ENCODE data around the gene LCN9.

LCN9 gene

GRCh38 chr9:135699440-135699839 is 36.3 kb downstream of the LCN9 start, which contains the start of gene SOHLH1:
SOHLH1 (minus strand) TSS chr9:135699481; CDS start chr9:135699467, 14 bp downstream.
- H3K27me3 ChIP-seq (ENCODE audit: insufficient read depth, poor library complexity, severe bottlenecking) = peaks cover 8% of the 10 kb centered on the region
- no peak within 1 kb of the TSS for H3K4me3 ChIP-seq (replicated peaks; ENCODE audit: insufficient read depth, low read length)
- no peak for DNase-seq (ENCODE audit: low read depth in 1 of 2, low spot score in 1 of 2)
- no peak within 1 kb of the TSS for H3K27ac ChIP-seq (replicated peaks)
- TF ChIP-seq SPI1 (IDR thresholded peaks at IDR 0.05; ENCODE audit: borderline replicate concordance, low read depth) (no peak), POLR2AphosphoS5 (IDR thresholded peaks at IDR 0.05; ENCODE audit: low read depth) (no peak), GABPA (IDR thresholded peaks at IDR 0.05; ENCODE audit: low read depth) (no peak)
- TF ChIP-seq, protein P1, sequence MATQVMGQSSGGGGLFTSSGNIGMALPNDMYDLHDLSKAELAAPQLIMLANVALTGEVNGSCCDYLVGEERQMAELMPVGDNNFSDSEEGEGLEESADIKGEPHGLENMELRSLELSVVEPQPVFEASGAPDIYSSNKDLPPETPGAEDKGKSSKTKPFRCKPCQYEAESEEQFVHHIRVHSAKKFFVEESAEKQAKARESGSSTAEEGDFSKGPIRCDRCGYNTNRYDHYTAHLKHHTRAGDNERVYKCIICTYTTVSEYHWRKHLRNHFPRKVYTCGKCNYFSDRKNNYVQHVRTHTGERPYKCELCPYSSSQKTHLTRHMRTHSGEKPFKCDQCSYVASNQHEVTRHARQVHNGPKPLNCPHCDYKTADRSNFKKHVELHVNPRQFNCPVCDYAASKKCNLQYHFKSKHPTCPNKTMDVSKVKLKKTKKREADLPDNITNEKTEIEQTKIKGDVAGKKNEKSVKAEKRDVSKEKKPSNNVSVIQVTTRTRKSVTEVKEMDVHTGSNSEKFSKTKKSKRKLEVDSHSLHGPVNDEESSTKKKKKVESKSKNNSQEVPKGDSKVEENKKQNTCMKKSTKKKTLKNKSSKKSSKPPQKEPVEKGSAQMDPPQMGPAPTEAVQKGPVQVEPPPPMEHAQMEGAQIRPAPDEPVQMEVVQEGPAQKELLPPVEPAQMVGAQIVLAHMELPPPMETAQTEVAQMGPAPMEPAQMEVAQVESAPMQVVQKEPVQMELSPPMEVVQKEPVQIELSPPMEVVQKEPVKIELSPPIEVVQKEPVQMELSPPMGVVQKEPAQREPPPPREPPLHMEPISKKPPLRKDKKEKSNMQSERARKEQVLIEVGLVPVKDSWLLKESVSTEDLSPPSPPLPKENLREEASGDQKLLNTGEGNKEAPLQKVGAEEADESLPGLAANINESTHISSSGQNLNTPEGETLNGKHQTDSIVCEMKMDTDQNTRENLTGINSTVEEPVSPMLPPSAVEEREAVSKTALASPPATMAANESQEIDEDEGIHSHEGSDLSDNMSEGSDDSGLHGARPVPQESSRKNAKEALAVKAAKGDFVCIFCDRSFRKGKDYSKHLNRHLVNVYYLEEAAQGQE (IDR thresholded peaks at IDR 0.05; ENCODE audit: insufficient replicate concordance, low read depth) = no peak
- TF ChIP-seq, protein P2, sequence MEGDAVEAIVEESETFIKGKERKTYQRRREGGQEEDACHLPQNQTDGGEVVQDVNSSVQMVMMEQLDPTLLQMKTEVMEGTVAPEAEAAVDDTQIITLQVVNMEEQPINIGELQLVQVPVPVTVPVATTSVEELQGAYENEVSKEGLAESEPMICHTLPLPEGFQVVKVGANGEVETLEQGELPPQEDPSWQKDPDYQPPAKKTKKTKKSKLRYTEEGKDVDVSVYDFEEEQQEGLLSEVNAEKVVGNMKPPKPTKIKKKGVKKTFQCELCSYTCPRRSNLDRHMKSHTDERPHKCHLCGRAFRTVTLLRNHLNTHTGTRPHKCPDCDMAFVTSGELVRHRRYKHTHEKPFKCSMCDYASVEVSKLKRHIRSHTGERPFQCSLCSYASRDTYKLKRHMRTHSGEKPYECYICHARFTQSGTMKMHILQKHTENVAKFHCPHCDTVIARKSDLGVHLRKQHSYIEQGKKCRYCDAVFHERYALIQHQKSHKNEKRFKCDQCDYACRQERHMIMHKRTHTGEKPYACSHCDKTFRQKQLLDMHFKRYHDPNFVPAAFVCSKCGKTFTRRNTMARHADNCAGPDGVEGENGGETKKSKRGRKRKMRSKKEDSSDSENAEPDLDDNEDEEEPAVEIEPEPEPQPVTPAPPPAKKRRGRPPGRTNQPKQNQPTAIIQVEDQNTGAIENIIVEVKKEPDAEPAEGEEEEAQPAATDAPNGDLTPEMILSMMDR (IDR thresholded peaks at IDR 0.05; ENCODE audit: insufficient read depth, low read length) = no peak

DNA sequence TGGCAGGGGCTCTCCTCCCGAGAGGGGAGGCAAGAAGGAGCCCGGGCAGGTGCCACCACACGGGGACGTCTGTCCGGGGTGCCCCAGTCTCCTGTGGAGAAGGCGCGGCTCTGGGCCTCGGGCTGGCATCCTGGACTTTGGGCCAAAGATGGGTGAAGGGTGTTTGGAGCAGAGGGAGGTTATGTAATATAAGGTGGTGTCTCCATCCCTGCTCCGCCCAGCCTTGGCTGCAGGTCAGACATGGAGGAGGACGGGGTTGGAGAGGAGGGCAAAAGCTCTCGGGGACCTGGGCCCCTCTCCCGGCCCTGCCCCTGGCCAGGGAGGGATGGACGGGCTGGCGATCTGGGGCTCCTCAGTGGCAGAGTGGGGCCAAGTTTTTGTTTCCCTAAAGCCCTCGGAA is 37.4 kb downstream of the LCN9 start:
- DNase-seq (ENCODE audit: low read depth in 1 of 2, low spot score in 1 of 2) = no peak
- Histone ChIP-seq H3K27ac (replicated peaks) (no peak overlapping the region), H3K27me3 (ENCODE audit: insufficient read depth, poor library complexity, severe bottlenecking) (peaks cover 8% of the 10 kb centered on the region), H3K4me3 (replicated peaks; ENCODE audit: insufficient read depth, low read length) (no peak overlapping the region)
- TF ChIP-seq SPI1 (IDR thresholded peaks at IDR 0.05; ENCODE audit: borderline replicate concordance, low read depth) (no peak), GABPA (IDR thresholded peaks at IDR 0.05; ENCODE audit: low read depth) (no peak), POLR2AphosphoS5 (IDR thresholded peaks at IDR 0.05; ENCODE audit: low read depth) (no peak)
- TF ChIP-seq, protein P2 (IDR thresholded peaks at IDR 0.05; ENCODE audit: insufficient read depth, low read length) = no peak
- TF ChIP-seq, protein P1 (IDR thresholded peaks at IDR 0.05; ENCODE audit: insufficient replicate concordance, low read depth) = no peak

- no peak for DNase-seq (ENCODE audit: low read depth in 1 of 2, low spot score in 1 of 2)
- Histone ChIP-seq H3K27me3 (ENCODE audit: insufficient read depth, poor library complexity, severe bottlenecking) (peaks cover 8% of the 10 kb centered on the region), H3K27ac (replicated peaks) (no peak overlapping the region), H3K4me3 (replicated peaks; ENCODE audit: insufficient read depth, low read length) (no peak overlapping the region)
- TF ChIP-seq SPI1 (IDR thresholded peaks at IDR 0.05; ENCODE audit: borderline replicate concordance, low read depth) = no peak
- TF ChIP-seq POLR2AphosphoS5 (IDR thresholded peaks at IDR 0.05; ENCODE audit: low read depth) = no peak
- TF ChIP-seq, protein P1 (IDR thresholded peaks at IDR 0.05; ENCODE audit: insufficient replicate concordance, low read depth) = no peak
- TF ChIP-seq, protein P2 (IDR thresholded peaks at IDR 0.05; ENCODE audit: insufficient read depth, low read length) = no peak
- TF ChIP-seq GABPA (IDR thresholded peaks at IDR 0.05; ENCODE audit: low read depth) = no peak
These were observed 38.2 kb downstream of the LCN9 start for GRCh38 chr9:135701067-135701958.

All from HL-60 (cell line).